HG03280 (cell line): Measurements from ENCODE around the gene SPON2.
A peak's percentile ranks its signal among the peaks of the same experiment; 100 is the strongest.

Experiments
- ATAC-seq: cut with Tn5 transposase; IDR thresholded peaks from one replicate; pipeline ENCODE4 v1.9.1; 2021; ENCODE audit warnings: mild to moderate bottlenecking, moderate library complexity; ENCODE audit not compliant: unreplicated experiment

SPON2 gene

DNA sequence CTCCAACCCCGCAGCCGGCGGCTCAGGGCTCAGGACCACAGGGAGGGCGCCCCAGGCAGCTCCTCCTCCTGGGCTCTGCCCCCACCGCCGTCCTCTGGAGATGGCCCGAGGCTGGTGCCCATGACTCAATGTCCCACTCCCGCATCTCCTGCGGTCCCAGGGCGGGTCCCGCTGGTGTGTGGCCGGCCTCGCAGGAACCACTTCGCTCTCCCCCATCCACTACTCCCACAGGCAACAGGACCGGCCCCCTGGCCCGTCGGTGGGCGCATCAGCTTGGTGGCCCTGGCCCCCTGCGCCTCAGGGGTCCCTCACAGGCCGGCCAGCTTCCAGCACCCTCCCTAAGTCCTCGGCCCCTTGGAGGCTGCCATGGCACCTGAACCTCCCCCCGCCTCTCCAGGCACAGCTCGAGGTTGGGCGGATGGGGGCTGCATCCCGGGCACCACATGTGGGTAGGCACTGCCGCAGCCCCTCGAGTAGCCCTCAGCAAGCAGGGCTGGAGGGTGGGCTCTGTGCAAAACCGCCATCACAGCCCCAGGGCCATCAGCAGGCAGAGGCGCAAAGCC lies 22.8 kb upstream of the SPON2 start:
- ATAC-seq, result no peak

DNA sequence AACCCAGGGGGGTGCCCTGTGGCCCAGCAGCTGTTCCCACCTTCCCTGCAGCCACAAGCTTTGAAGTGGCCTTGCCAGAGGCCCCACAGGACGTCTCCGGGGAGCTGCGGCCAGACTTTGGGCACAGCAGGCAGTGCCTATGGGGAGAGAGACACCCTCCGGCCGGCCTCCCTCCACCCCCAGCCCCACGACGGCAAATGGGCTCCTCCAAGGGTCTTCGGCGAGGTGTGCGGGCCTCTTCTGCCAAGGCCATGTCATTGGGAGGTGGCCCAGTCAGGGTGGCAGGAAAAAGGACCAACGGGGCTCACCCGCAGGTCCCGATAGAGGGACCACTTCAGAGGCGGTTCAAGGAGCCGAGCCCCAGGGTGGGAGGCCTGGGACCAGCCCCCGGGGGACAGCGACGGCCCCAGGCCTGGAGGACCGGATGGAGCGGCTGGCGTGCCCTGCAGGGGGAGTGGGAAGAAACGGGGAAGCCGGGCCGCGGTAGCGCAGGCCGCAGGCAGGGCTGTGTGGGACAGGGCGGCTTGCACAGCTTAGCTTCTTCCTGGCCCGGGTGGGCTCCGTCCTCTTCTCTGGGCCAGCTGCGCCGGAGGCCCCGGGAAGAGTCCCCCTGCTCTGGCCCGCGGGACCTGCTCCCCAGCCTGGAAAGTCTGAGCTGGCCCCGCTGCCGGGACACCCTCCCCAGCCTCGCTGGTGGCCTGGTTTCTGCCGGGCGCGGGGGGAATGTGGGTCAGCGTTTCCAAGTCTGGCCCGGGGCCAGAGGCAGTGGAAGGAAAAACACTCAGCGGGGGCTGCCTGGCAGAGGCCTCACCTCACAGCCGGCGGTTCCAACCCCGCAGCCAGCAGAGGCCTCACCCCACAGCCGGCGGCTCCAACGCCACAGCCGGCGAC lies 21.9 kb upstream of the SPON2 start:
- ATAC-seq, result no peak

DNA sequence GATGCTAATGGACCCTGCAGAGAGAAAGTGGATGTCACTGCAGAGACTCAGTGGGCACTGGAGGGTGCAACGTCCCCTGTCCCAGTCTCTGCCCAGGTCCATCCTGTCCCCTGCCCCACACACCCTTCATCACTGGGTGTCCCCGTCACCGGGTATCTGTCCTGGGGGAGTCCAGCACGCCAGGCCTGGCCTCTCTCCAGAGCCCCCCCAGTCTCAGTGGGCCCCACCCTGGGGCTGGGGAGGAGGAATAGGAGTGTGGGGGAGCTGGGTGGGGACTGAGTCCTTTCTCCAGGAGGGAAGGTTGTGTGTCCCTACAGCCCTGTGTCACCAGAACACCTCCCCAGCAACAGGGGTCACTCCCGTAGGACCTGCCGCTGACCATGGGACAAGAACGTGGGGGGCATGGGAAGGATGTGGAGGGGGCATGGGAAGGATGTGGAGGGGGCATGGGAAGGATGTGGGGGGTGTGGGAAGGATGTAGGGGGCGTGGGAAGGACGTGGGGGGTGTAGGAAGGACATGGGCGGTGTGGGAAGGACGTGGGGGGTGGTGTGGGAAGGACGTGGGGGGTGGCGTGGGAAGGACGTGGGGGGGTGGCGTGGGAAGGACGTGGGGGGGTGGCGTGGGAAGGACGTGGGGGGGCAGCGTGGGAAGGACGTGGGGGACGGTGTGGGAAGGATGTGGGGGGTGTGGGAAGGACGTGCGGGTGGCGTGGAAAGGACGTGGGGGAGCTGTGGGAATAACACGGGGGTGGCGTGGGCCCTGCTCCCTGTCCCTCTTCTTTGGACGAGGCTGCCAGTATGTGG lies 21.0 kb upstream of the SPON2 start:
- ATAC-seq, result no peak

DNA sequence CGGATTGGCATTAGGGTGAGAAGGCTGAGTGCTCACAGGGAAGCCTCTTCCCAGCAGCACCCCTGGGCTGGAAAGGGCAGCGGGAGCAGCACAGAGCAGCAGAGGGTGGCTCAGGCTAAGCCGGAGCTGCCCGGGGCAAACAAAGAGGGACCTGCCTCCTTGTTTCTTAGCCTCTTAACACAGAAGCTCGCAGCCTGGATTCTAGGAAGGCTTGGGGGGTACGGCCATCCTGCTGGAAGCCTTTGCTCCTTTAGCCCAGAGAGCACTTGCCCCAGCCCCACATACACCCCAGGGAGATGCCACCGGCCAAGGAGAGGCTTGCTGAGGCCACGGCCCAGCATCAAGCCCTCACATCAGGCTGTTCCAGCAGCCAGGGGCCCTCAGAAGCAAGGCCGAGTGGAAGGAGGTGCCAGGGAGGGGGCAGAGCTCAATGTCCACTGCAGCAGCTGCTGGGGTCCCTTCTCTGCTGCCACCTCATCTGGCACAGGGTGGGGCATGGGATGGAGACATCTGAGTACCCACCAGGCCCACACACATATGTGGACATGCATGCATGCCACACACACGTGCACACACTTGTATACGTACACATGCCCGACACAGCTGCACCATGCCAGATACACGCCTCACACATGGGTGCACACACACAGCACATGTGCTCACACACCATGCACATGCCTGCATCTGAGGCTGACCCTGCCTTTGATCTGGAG lies 20.3 kb upstream of the SPON2 start:
- no peak for ATAC-seq

DNA sequence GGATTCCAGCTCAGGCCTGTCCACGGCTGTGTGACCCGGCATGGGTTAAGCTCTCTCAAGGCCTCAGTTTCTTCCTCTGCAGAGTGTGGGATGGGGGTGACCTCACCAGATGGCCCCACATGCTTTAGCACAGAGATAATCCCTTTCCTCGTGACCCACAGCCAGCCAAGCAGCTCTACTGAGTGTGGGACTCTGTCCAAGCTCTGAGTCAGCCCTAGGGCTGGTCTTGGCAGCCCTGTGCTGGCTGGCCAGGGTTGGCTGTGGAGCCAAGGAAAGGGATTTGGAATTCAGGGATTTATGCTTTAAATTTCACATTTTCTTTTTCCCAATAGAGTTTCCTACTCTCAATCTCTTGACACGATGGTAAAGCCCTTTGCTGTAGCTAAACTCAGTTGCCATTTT lies 19.7 kb upstream of the SPON2 start:
- ATAC-seq, result no peak

DNA sequence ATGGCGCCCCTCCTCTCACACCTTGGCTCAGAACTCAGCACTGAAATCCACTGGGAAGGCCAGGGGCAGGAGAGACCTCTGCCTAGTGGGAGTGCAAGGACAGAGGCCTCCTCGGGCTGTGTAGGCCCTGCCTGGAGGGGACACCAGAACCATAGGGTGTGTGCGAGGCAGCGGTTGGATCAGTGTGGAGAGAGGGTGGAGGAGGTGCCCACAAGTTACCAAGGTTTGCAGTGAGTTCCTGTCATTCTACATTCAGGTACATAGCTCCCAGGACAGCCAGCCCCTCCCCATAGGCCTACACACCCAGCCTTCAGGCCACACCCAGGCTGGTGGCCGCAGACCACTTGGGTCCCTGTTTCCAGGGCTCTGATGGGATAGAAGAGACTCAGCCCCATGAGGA lies 19.2 kb upstream of the SPON2 start:
- ATAC-seq, result no peak

DNA sequence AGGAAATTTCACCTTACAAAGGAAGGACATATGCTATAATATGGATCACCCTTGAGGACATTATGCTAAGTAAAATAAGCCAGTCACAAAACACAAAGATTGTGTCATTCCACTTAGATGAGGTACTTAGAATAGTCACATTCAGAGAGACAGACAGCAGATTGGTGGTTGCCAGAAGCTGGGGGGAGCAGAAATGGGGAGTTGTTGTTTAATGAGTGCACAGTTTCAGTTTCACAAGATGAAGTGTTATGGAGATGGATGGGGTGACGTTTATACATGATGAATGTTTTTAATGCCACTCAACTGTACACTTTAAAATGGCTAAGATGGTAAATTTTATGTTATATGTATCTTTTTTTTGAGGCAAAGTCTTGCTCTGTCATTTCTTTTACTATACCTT lies 14.8 kb upstream of the SPON2 start:
- ATAC-seq, result peak; percentile 66

DNA sequence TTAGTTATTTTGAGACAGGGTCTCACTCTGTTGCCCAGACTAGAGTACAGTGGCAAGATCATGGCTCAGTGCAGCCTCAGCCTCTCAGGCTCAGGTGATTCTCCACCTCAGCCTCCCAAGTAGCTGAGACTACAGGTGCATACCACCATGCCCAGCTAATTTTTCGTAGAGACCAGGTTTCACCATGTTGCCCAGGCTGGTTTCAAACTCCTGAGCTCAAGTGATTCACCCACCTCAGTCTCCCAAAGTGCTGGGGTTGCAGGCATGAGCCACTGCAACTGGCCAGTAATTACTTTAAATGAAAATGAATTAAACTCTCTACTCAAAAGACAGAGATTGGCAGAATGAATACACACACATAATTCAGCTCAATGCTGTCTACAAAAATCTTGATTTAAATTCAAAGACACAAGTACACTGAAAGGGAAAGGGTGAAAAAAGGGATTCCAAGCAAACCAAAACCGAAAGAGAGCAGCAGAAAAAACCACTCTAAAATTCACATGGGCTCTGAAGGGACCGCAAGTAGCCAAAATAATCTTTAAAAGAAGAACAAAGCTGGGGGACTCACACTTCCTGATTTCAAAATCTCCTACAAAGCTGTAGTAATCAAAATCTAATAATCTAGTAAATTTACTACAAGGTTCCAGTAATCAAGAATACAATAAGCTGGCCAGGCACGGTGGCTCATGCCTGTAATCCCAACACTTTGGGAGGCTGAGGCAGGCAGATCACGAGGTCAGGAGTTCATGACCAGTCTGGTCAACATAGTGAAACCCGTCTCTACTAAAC lies 11.8 kb upstream of the SPON2 start:
- no peak for ATAC-seq

DNA sequence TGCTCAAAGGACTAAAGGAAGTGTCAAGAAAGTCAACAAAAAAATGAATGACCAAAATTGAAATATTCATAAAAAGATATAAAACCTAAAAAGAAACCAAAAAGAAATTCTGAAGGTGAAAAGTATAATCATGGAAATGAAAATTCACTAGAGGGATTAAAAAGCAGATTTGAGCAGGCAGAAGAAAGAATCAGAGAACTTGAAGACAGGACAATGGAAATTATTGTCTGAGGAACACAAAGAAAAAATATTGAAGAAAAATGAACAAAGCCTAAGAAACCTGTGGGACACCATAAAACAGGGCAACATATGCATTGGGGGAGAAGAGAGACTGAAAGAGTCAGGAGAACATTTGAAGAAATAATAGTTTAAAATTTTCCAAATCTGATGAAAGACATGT lies 9.9 kb upstream of the SPON2 start:
- no peak for ATAC-seq

DNA sequence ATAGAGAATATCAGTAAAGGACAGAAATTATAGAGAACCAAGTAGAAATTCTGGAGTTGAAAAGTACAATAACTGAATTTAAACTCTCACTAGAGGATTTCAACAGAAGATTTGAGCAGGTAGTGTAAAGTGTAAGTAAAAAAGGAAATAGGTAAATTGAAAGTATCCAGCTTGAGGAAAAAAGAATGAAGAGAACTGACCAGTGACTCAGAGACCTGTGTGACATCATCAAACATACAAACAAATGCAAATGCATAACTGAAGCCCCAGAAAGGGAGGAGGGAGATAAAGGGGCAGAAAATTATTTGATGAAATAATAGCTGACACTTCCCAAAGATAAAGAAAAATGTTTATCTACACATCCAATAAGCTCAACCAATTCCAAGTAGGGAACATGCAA lies 8.3 kb upstream of the SPON2 start:
- no peak for ATAC-seq

DNA sequence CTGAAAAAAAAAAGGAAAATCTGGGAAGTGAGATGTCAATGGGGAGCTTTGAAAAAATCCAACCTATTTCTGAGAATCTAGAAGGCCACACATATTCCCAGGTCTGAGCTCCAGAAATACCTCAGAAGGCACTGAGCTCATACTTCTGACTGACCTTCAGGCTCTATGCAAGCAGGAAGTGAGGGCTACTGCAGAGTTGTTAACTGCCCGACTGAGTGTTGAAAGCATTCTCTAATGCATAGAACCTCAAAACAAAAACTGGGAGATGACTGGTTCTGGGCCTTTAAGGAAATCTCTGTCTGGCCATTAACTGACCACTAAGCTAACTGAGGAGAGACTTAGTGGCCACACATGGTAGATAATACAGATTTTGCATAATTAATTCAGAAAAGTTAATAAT lies 7.6 kb upstream of the SPON2 start:
- no peak for ATAC-seq

DNA sequence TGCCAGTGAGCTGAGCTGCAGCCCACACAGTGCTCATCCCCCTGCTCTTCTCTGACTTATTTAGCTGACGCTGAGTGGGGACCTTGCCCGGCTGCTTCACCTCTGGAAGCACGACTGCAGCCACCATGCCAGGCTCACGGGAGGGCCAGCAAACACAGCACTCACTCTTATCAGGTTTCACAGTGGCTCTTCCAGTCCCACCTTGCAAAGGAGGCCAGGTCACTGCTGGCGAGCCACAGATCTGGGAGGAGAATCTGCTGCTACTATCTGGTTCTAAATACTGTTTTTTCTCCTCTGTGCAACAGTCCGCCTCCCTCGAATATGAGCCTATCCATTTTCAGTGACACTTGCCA lies 6.7 kb upstream of the SPON2 start:
- ATAC-seq, result no peak

DNA sequence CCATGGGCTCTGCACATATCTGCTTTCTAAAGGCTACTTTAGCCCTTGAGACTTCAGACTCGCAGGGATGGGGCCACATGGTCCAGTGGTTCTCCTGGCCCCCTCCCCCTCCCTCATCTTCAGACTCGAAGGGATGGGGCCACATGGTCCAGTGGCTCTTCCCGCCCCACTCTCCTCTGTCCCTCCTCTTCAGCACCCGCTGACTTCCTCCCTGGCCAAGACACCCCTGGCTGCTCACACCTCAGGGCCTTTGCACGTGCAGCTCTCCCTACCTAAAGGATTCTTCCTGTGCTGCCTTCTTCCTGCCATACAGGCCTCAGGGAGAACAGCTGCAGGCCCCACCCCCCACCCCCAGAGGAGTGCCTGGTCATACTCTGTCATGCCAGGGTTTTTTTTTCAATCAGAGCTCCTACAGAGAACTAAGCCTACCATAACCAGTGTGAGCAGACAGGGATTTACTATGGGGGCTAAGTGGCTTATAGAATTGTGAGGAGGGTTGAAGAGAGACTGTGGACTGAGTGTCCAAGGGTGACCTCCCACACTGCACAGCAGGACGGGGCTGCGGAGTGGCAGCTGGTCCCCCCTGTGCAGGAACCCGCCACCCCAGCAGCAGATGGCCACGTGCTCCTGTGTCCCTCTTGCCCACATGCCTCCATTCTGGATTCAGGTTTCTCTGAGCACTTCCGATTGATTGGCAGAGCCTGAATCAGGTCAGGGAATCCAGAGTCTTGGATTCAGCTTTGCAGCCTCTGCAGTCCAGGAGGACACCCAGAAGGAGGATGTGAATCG lies 6.1 kb upstream of the SPON2 start:
- no peak for ATAC-seq

DNA sequence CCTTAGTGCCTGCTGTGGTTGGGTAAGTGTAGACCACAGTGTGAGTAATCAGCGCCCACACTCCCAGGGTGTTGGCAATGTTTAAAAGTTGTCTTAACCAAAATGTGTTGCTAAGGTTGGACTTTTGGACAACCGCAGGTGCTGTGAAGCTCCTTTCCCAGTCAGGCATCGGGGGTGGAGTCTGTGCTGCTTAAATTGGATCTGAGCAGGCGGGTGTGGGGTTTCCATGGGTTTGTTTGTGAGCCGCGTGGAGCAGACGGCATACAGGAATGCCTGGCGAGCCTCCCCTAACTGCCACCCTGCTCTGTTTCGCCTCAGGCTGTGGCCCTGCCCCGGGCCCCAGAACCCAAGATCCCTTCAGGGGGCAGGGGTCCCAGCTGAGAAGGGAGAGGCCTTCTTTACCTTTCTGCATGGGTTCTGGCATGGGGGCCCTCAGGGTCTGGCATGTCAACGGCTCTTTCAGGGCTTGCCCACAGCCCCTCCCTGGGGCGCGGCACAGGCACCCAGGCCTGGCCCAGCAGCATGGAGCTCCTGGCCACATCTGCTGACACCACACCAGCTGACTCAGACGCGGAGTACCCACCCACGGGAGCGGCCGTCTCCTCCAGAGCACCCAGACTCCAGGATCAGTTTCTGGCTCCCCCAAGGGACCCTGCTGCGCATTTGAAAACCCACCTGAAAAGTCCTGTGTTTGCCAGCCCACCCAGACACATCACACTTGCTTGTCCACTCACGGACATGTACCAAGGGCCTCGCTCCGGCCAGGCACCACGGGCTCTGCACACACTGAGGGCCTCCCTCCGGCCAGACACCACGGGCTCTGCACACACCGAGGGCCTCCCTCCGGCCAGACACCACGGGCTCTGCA lies 5.1 kb upstream of the SPON2 start:
- no peak for ATAC-seq

DNA sequence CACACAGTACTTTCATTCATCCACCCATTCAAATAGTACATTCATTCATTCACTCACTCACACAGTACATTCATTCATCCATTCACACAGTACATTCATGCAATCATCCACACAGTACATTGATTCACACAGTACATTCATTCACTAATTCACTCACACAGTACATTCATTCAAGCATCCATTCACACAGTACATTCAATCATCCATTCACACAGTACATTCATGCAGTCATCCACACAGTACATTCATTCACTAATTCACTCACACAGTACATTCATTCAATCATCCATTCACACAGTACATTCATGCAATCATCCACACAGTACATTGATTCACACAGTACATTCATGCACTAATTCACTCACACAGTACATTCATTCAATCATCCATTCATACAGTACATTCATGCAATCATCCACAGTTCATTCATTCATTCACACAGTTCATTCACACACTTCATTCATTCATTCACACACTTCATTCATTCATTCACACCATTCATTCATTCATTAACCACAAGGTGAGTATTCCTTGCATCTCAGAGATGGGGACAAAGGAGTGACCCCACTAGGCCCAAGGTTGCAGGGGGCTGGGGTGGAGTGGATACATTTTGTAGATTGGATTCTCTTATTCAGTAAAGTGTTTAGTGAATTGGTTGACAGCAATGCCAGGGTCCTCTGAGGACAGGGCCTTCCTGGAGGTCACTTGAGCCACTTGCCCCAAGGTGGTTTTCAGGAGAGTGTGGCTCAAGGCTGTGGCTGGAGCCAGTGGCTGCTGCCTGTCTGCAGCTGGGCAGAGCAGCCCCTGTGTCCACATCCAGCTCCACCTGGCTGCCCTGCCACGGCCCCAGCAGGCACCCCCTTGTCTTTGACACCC lies 4.3 kb upstream of the SPON2 start:
- ATAC-seq, result no peak

DNA sequence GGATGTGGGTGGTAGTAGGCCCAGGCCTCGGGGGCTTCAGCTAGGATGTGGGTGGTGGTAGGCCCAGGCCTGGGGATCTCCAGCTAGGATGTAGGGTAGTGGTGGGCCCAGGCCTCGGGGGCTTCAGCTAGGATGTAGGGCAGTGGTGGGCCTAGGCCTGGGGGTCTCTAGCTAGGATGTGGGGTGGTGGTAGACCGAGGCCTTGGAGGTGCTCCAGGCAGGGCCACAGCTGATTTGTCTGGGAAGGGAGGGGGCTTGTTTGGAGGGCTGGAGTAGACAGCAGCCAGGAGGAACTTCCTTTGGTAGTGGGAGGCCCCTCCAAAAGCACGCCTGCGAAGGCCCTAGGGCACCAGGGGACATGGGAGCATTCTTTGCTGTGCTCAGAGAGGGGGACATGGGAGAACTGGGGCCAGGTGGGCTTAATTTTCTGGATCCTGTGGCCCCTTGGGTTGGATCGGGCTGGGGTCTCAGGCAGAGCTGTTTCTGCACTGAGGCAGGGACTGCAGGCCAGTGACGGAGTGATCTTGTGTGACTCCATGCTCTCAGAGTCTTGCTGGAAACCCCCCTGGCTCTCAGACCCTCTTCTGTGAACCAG lies 3.3 kb upstream of the SPON2 start:
- no peak for ATAC-seq

DNA sequence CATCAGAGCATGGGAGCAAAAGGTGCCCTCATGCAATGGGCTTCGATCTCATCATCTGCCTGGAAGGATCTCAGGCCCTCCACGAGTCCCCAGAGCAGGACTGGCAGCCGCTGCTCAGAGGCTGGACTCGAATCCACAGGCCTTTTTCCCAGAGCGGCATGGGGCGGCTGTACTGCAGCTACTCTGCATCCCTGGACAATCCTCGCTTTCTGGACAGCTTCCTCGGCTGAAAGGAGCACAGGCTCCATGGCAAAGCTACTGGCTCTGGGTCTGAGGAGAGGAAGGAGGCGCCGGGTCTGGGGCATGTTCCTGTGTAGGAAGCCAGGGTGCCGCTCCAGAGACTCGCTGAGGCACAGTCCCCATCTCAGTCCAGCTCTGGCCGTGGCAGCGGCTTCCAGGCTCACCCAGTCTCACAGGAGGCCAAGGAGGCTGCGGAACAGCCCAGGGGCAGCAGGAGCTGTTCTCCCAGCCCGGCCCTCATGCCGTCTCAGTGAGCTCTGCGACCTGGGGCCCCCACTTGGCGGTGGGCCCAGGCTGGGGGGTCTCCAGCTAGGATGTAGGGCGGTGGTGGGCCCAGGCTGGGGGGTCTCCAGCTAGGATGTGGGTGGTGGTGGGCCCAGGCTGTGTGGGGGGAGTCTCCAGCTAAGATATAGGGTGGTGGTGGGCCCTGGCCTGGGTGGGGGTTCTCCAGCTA lies 2.7 kb upstream of the SPON2 start:
- ATAC-seq, result no peak
